H1 (cell line): ENCODE data around the gene ZNF134. TPM values are rescaled to one million over a fixed set of nuclear protein-coding genes. Genes with fewer than 3 reads are reported as not detected.

Experiments
- BACH1 ChIP-seq: IDR thresholded peaks from 2 replicates; pipeline ENCODE4 v1.6.1; 2012; ENCODE audit warnings: low read length, improper control_type of control experiment
- E2F6 ChIP-seq: IDR thresholded peaks from 2 replicates; pipeline ENCODE4 v1.6.1; 2012; ENCODE audit warnings: inconsistent platforms
- EGR1 ChIP-seq: IDR thresholded peaks from 2 replicates; pipeline ENCODE4 v1.6.1; 2011; ENCODE audit warnings: low read depth, low read length, borderline replicate concordance
- MAFK ChIP-seq: IDR thresholded peaks from 2 replicates; pipeline ENCODE4 v1.6.1; 2012; ENCODE audit warnings: low read depth, mild to moderate bottlenecking, improper control_type of control experiment, low read length
- SIN3A ChIP-seq, 2 experiments: IDR thresholded peaks in 1 of 2; conservative IDR thresholded peaks in 1 of 2; 2 replicates each; pipeline ENCODE4 v1.6.1; 2011 to 2012; ENCODE audit warnings: low read length in 2 of 2, improper control_type of control experiment in 1 of 2, low read depth in 1 of 2, mild to moderate bottlenecking in 1 of 2
- SP2 ChIP-seq: IDR thresholded peaks from 2 replicates; pipeline ENCODE4 v1.6.1; 2012; ENCODE audit warnings: mild to moderate bottlenecking, low read length, inconsistent platforms
- SP4 ChIP-seq: IDR thresholded peaks from 2 replicates; pipeline ENCODE4 v1.6.1; 2012; ENCODE audit warnings: low read length, inconsistent platforms
- TAF7 ChIP-seq: optimal IDR thresholded peaks from 2 replicates; pipeline ENCODE3; 2011; ENCODE audit warnings: low read depth, mild to moderate bottlenecking, inconsistent platforms, low read length, moderate library complexity, borderline replicate concordance
- polyA plus RNA-seq, 7 experiments: library from polyadenylated mRNA; depleted of rRNA in 3 of 7; stranded (reverse) in 5 of 7; unstranded in 2 of 7; fragments of >200 nt in 5 of 7; fragments of 200-250 nt in 2 of 7; gene quantifications; 1 replicate in 5 of 7; 2 replicates in 1 of 7; 4 replicates in 1 of 7; pipeline versions ENCODE4 v1.2.1 to v1.2.3, GENCODE V29; 2011 to 2013; ENCODE audit warnings: missing spikeins in 2 of 7, mixed read lengths in 2 of 7
- total RNA-seq: library from RNA; stranded (reverse); fragmentation: NEBNext Ultra II Directional; extraction: Animal tissue kit (Norgen Biotek cat#: 25700); gene quantifications from 2 replicates; pipeline ENCODE4 v1.2.1, GENCODE V29; 2021

ZNF134 gene
- total and polyA plus RNA-seq, 2 of the 8 experiments (the other 6 are each of a cell fraction or from before 2014, with no cell fraction given), result 16.6 to 54.6 TPM

- no peak for TF ChIP-seq SP2
- TF ChIP-seq SIN3A (conservative IDR thresholded peaks at IDR 0.05 in 1 of 2, IDR thresholded peaks at IDR 0.05 in 1 of 2; ENCODE audit: low read depth in 1 of 2, low read length in 2 of 2), result no peak
- TF ChIP-seq EGR1, result no peak
- no peak for TF ChIP-seq MAFK
- TF ChIP-seq BACH1, result no peak
- no peak for TF ChIP-seq E2F6
- TF ChIP-seq SP4, result no peak
- TF ChIP-seq TAF7, result no peak
Observed at GRCh38 chr19:57656346-57656745, 42.3 kb downstream of the ZNF134 start (continued).
